ENCODE results near the gene SRRM3.
"Not testable (repeated sequence)": the region's sequence is repeated elsewhere in the genome, so short reads cannot be mapped to it uniquely, and the experiment has no call there.

Gene SRRM3

GRCh38 chr7:76314042-76314721 is 112.5 kb downstream of the SRRM3 start (continued):
- TF ChIP-seq ZBTB6 (tag by site-specific recombination; IDR thresholded peaks at IDR 0.05) (peak; percentile 57; the same call in 1 of the 2 replicates), ZNF677 (tag by site-specific recombination; IDR thresholded peaks at IDR 0.05) (no peak), KLF8 (tag by site-specific recombination; IDR thresholded peaks at IDR 0.05) (peak; percentile 53; the same call in 1 of the 2 replicates), ZSCAN30 (tag by site-specific recombination; IDR thresholded peaks at IDR 0.05) (peak; percentile 89)

- H3K9me3 ChIP-seq (ENCODE audit: control insufficient read depth, insufficient read depth, low read depth, low read length); H3K27ac ChIP-seq (ENCODE audit: extremely low read depth, low read depth, low read length); H3K4me1 ChIP-seq (ENCODE audit: control insufficient read depth, insufficient read depth, low read length); H3K4me3 ChIP-seq (ENCODE audit: low read depth, low read length); H3K36me3 ChIP-seq (ENCODE audit: control insufficient read depth in 2 of 2, insufficient read depth in 1 of 2, low read length in 2 of 2): not testable (repeated sequence)
- CTCF ChIA-PET, result interaction anchor here (0.6 to 7.2 kb wide), 20 partner anchors 10 to 448 kb away, joined by 3 to 133 read pairs (median 5); partner anchors contain the start of genes MDH2, STYXL1 and TMEM120A
- POLR2A ChIA-PET, result interaction anchor here (0.6 to 1.6 kb wide), 4 partner anchors 20 to 136 kb away, joined by 3 to 6 read pairs (median 4); partner anchors contain the start of gene YWHAG
- peak; percentile 62 for TF ChIP-seq ZNF426 (tag by site-specific recombination; IDR thresholded peaks at IDR 0.05)
- peak; percentile 53; the same call in 1 of the 2 replicates for TF ChIP-seq ZNF266 (tag by site-specific recombination; IDR thresholded peaks at IDR 0.05; ENCODE audit: low read depth)
- 0 out of 2 replicates have a peak, but pooled peaks have one; percentile 22 for TF ChIP-seq ZNF433 (tag by site-specific recombination; IDR thresholded peaks at IDR 0.05; ENCODE audit: low read depth)
- peak; percentile 60; the same call in 1 of the 2 replicates for TF ChIP-seq ZNF394 (tag by site-specific recombination; IDR thresholded peaks at IDR 0.05; ENCODE audit: borderline replicate concordance)
- TF ChIP-seq ZNF404 (tag by site-specific recombination; IDR thresholded peaks at IDR 0.05), result 0 out of 2 replicates have a peak, but pooled peaks have one; percentile 8
- 0 out of 2 replicates have a peak, but pooled peaks have one; percentile 24 for TF ChIP-seq ZNF138 (tag by site-specific recombination; IDR thresholded peaks at IDR 0.05; ENCODE audit: borderline replicate concordance)
- 0 out of 2 replicates have a peak, but pooled peaks have one; percentile 42 for TF ChIP-seq ZNF664 (tag by site-specific recombination; IDR thresholded peaks at IDR 0.05)
- TF ChIP-seq ZBTB11 (tag by site-specific recombination; conservative IDR thresholded peaks at IDR 0.05; ENCODE audit: low read depth), result peak; percentile 51
- TF ChIP-seq REST (tag by site-specific recombination; IDR thresholded peaks at IDR 0.05), result peak; percentile 44; the same call in 1 of the 2 replicates
- 0 out of 2 replicates have a peak, but pooled peaks have one; percentile 44 for TF ChIP-seq ZNF558 (tag by site-specific recombination; IDR thresholded peaks at IDR 0.05)
- TF ChIP-seq ZNF354C (tag by site-specific recombination; IDR thresholded peaks at IDR 0.05; ENCODE audit: borderline replicate concordance, low read depth), result 0 out of 2 replicates have a peak, but pooled peaks have one; percentile 51
- TF ChIP-seq ZNF560 (tag by site-specific recombination; IDR thresholded peaks at IDR 0.05; ENCODE audit: borderline replicate concordance), result peak; percentile 61; the same call in 1 of the 2 replicates
- TF ChIP-seq ZNF791 (tag by site-specific recombination; IDR thresholded peaks at IDR 0.05), result peak; percentile 62; the same call in 1 of the 2 replicates
- TF ChIP-seq ZNF623 (tag by site-specific recombination; IDR thresholded peaks at IDR 0.05), result peak; percentile 68
- peak; percentile 77 for TF ChIP-seq ZNF518A (tag by site-specific recombination; conservative IDR thresholded peaks at IDR 0.05; ENCODE audit: low read depth)
Measured at GRCh38 chr7:76314740-76315139, 113.0 kb downstream of the SRRM3 start.

All from HEK293 (cell line).